ENCODE measurements around the gene LRRC55. TPM values are rescaled to one million over a fixed set of nuclear protein-coding genes. Genes with fewer than 3 reads are reported as not detected.

LRRC55 gene, protein sequence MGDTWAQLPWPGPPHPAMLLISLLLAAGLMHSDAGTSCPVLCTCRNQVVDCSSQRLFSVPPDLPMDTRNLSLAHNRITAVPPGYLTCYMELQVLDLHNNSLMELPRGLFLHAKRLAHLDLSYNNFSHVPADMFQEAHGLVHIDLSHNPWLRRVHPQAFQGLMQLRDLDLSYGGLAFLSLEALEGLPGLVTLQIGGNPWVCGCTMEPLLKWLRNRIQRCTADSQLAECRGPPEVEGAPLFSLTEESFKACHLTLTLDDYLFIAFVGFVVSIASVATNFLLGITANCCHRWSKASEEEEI
- not detected in 2 replicates for total RNA-seq

DNA sequence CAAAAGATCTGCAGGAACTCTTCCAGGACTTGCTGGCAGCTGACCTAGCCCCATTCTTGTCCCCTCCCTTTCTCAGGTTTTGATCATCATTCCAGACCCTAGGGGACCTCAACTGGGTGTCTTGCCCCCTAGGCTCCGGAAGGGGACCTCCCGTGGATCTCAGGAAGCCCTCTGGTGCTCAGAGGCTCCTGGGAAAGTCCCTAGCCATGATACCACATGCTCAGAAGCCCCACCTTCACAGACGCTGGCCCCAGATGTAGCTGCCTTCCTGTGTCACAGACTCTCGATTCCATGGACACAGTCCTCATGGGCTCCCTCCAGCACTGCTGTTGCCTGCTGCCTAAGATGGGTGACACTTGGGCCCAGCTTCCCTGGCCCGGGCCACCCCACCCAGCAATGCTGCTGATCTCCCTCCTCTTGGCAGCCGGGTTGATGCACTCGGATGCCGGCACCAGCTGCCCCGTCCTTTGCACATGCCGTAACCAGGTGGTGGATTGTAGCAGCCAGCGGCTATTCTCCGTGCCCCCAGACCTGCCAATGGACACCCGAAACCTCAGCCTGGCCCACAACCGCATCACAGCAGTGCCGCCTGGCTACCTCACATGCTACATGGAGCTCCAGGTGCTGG lies at the start of gene LRRC55:
LRRC55 (plus strand) TSS at position 276 of the 628 bp plus-strand sequence; CDS start at position 346, 70 bp downstream.

DNA sequence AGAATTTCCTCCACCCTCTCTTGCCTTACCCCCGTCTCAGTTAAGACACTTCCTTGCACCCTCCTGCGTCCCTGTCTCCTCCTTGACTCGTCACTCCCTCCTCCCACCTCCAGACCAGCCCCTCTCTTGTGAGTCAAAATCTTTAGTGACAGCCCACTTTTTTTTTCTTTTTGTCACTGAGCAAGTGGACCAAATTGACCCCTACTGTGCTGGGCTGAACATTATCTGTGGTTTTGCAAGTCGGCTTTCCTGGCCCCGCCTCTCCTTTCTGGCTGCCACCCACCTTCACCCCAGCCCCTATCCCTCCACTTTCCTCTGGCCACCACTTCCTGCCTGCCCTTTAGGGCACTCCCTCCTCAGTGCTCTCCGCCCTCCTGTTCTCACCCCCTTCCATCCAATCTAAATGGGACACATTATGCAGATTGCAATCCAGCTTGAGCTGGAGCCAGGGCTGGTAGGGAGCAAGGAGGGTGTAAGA lies 55.5 kb downstream of the LRRC55 start, which contains the start of gene APLNR:
APLNR (minus strand) TSS at position 47 of the 478 bp plus-strand sequence. CDS start 246 bp downstream, outside the sequence.

Other genes starting within 250 kb of the LRRC55 start
- not detected in 2 replicates for gene OR5AK2, start 193.0 kb upstream of the LRRC55 start, total RNA-seq
- 0.65 and 1.4 TPM in 2 replicates for gene APLNR, start 55.3 kb downstream of the LRRC55 start, total RNA-seq
- gene TNKS1BP1, start 143.0 kb downstream of the LRRC55 start, total RNA-seq, result 85.5 and 85.6 TPM in 2 replicates
- 56.5 and 60.1 TPM in 2 replicates for gene SSRP1, start 153.9 kb downstream of the LRRC55 start, total RNA-seq
- gene P2RX3, start 156.4 kb downstream of the LRRC55 start, total RNA-seq, result not detected in 2 replicates
- gene PRG3, start 199.2 kb downstream of the LRRC55 start, total RNA-seq, result not detected in 2 replicates
- gene PRG2, start 208.7 kb downstream of the LRRC55 start, total RNA-seq, result not detected in 2 replicates
- 20.7 and 35.0 TPM in 2 replicates for gene SLC43A3, start 245.2 kb downstream of the LRRC55 start, total RNA-seq

Data from cardiac atrium fibroblast (primary cell).